CD4-positive, alpha-beta T cell treated with Interleukin-1 beta for 1 hour (primary cell): ENCODE measurements around the gene CPNE4.

Experiments
- DNase-seq, 2 donors: peaks; one replicate each; pipeline ENCODE4 v3.0.0-alpha.2; 2020 to 2022

The CPNE4 gene

GRCh38 chr3:131730581-131730980 lies 304.2 kb downstream of the CPNE4 start:
- no peak for DNase-seq

DNA sequence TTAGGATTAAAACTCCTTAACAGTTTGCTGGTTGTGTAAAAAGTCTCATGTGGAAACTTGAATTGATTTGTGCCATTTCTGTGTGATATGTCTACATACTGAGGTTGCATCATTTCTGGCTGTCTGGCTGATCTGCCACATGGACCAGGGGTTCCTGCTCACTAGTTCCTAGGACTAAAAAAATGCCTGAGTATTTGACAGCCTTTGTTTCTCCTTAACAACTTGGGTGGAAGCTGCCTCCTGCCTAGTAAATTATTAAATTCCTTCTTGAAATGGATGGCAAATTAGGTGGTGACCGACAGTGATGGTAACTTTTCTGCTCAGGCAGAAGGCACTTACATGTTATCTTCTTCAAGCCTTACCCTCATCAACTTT lies 305.2 kb downstream of the CPNE4 start:
- DNase-seq: no peak

- no peak for DNase-seq
These were observed 305.7 kb downstream of the CPNE4 start for GRCh38 chr3:131728898-131729642.

DNA sequence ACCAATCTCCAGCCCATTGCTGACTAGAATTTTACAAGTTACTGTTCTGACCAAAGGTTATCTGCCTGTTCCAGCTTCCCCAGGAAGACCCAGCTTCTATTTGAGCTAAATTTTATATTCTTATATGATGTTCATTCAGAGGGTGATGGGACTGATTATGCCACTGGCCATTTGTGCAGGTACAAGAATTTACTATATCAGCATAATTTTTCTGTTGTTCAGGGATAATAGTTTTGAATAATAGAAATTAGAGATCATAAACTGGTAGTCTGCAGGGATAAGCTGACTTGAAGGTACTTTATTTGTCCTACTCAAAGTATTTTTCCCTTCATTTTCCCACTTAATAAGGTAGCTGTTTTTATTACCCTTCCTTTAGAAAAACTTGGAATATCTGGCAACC lies 309.4 kb downstream of the CPNE4 start:
- DNase-seq: no peak

GRCh38 chr3:131723343-131723742 lies 311.5 kb downstream of the CPNE4 start:
- no peak for DNase-seq

GRCh38 chr3:131717493-131717892 lies 317.3 kb downstream of the CPNE4 start:
- DNase-seq: no peak

GRCh38 chr3:131716943-131717342 lies 317.9 kb downstream of the CPNE4 start:
- DNase-seq: no peak

GRCh38 chr3:131716007-131716406 lies 318.8 kb downstream of the CPNE4 start:
- DNase-seq: no peak

GRCh38 chr3:131714585-131715220 lies 320.1 kb downstream of the CPNE4 start:
- no peak for DNase-seq

- DNase-seq: no peak
These were observed 321.2 kb downstream of the CPNE4 start for GRCh38 chr3:131713416-131714123.

GRCh38 chr3:131712662-131713061 lies 322.2 kb downstream of the CPNE4 start:
- no peak for DNase-seq

GRCh38 chr3:131711114-131711768 lies 323.6 kb downstream of the CPNE4 start:
- no peak for DNase-seq

DNA sequence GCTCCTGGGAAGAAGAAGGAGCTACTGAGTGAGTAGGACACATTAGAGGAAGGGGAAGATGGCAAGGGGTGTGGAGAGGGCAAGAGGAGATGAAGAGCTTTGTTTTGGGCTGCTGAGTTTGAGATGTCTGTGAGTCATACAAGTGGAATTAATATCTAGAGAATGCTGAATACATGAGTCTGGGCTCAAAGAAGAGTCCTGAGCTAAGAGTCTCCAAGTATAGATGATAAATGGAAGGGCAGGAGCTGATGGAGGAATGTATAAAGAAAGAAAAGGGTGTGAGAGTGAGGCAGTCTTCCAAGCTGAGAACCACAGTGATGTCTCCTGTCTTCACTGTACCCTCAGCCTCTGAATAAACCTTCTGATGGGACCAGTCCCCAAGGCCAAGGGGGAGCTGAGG lies 326.6 kb downstream of the CPNE4 start:
- no peak for DNase-seq

GRCh38 chr3:131705558-131706051 lies 329.2 kb downstream of the CPNE4 start:
- no peak for DNase-seq

DNA sequence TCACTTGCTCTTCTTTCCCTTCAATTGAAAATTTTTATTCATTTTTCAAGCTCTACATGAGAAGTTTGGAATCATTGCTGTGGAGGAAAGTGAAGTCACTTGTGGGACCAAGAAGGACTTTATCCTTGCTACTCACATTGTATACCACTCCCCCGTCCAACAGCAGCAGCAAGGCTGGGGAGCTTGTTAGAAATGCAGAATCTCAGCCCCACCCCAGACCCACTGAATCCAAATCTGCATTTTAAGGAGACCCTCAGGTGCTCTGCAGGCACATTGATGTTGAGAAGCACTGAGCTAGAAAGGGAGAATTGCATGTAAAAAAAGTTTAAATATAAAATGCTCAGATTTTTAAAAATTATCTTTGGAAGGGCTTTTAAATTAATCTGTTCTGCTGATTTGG lies 329.7 kb downstream of the CPNE4 start:
- no peak for DNase-seq

- no peak for DNase-seq
These were observed 330.7 kb downstream of the CPNE4 start for GRCh38 chr3:131704098-131704497.

DNA sequence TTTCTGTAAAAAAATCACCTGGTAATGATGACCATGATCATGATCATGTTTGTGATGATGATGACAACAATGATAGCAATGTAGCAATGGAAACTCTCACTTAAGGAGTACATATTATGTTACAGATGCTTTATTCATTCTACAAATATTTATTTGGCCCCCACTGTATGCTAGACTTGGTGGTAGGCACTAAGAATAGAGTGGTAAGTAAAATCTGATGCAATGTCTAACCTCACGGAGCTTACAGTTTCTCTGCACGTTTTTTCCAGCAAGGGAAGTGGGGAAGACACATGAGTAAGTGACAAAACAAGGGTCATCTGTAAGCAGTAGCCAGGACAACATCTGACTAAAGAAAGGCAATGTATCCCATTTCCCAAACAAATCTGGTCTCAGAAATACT lies 332.7 kb downstream of the CPNE4 start:
- no peak for DNase-seq

DNA sequence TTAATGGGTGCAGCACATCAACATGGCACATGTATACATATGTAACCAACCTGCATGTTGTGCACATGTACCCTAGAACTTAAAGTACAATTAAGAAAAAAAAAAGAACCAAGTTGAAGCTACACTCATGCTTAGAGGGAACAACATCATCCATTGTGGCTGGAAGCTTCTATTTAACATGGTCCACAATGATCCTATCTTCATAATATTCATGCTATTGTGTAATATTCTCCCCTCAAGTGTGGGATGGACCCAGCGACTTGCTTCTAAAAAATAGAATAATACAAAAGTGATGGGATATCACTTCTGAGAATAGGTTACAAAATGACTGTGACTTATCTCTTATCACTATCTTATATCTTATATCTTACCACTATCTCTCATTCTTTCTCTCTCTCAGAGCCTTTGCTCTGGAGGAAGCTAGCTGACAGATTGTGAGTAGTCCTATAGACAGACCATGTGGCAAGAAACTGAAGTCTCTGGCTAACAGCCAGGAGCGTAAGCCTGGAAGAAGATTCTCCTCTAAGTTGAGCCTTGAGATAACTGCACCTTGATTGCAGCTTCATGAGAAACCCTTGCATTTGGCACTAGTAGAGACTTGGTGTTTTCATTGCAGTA lies 333.6 kb downstream of the CPNE4 start:
- no peak for DNase-seq

DNA sequence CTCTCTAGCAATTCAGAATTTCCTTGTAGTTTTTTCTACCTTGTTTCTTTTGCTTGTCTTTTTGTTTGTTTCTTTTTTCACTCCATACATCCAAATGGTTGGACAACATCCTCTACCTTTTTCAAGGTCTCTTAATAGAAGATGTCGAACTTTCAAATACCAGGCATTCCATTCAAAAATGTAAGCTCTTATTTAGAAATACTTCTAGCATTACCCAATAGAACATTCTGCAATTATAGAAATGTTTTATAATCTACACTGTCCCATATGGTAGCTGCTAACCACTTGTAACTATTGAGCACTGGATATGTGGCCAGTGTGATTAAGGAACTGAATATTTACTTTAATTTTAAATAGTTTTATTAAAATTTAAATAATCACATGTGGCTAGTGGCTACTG lies 335.8 kb downstream of the CPNE4 start:
- DNase-seq: no peak

DNA sequence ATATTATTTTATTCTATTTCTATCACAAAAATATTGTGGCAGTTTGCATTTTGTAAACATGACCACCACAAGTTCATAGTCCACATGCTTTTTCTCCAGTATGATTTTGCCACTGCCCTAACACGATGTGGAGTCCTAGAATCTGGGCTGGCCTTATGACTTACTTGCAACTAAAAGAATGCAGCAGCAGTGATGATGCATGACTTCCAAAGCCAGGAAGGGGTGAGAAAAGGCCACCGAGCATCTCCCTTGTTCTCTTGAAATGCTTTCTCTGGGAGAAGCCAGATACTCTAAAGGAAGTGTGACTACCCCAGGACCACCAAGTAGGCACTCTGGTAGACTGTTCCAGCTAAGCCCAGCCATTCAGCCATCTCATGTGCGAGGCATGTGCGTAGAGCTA lies 340.4 kb downstream of the CPNE4 start:
- no peak for DNase-seq

DNA sequence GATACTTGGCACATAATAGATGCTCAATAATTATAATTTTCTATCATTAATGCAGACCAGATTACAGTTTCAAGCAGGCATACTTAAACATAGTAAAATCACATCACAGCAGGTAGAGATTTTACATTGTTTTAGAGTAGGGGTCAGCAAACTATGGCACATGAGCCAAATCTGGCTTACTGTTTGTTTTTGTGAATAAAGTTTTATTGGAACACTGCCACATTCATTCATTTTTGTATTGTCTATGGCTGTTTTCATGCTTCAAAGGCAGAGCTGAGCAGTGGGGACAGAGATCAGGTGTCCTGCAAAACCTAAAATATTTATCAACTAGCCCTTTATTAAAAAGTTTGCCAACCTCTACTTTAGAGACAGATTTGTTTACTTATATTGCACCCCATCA lies 342.5 kb downstream of the CPNE4 start:
- no peak for DNase-seq

- no peak for DNase-seq
These were observed 344.0 kb downstream of the CPNE4 start for GRCh38 chr3:131690800-131691199.

GRCh38 chr3:131688370-131688769 lies 346.4 kb downstream of the CPNE4 start:
- no peak for DNase-seq
